Measurements from ENCODE around the gene FBXO47.

The FBXO47 gene

GRCh38 chr17:38921756-38922411 lies 45.3 kb downstream of the FBXO47 start:
- H3K9me2 ChIP-seq (replicated peaks; ENCODE audit: control insufficient read depth, low read length) = no peaks in the 10 kb centered on the region
- H4K20me1 ChIP-seq (ENCODE audit: control insufficient read depth, insufficient read depth, low read depth, low read length) = no peaks in the 10 kb centered on the region
- H3K4me1 ChIP-seq (ENCODE audit: control insufficient read depth, low read length) = peaks cover 34% of the 10 kb centered on the region
- TF ChIP-seq CTCF (IDR thresholded peaks at IDR 0.05; ENCODE audit: low read depth, low read length, poor library complexity, severe bottlenecking) = no peak
- no peak for TF ChIP-seq EZH2phosphoT487 (IDR thresholded peaks at IDR 0.05; ENCODE audit: borderline replicate concordance, low read length)
- no peak overlapping the region for H3K4me2 ChIP-seq (ENCODE audit: low read length)
- no peak overlapping the region for H3K4me3 ChIP-seq (ENCODE audit: low read length)
- H3K27ac ChIP-seq (ENCODE audit: low read depth, low read length) = no peak overlapping the region
- no peaks in the 10 kb centered on the region for H3K27me3 ChIP-seq (ENCODE audit: control insufficient read depth, low read length)
- H3F3A ChIP-seq (ENCODE audit: control insufficient read depth, insufficient read depth) = peaks cover 4% of the 10 kb centered on the region; the same call in 1 of the 2 replicates
- peaks cover 20% of the 10 kb centered on the region for H3K36me3 ChIP-seq (ENCODE audit: control insufficient read depth, low read length)
- no peaks in the 10 kb centered on the region for H3K9me3 ChIP-seq (ENCODE audit: control insufficient read depth, insufficient read depth, low read length)
- no peaks in the 10 kb centered on the region for H3K79me2 ChIP-seq (ENCODE audit: control insufficient read depth, low read length)

- H3K36me3 ChIP-seq (ENCODE audit: control insufficient read depth, low read length) = peaks cover 22% of the 10 kb centered on the region
- H3F3A ChIP-seq (ENCODE audit: control insufficient read depth, insufficient read depth) = no peaks in the 10 kb centered on the region; the same call in 1 of the 2 replicates
- no peaks in the 10 kb centered on the region for H3K9me2 ChIP-seq (replicated peaks; ENCODE audit: control insufficient read depth, low read length)
- H3K27me3 ChIP-seq (ENCODE audit: control insufficient read depth, low read length) = no peaks in the 10 kb centered on the region
- no peak overlapping the region for H3K27ac ChIP-seq (ENCODE audit: low read depth, low read length)
- H3K4me1 ChIP-seq (ENCODE audit: control insufficient read depth, low read length) = peaks cover 22% of the 10 kb centered on the region
- H3K79me2 ChIP-seq (ENCODE audit: control insufficient read depth, low read length) = no peaks in the 10 kb centered on the region
- H3K4me2 ChIP-seq (ENCODE audit: low read length) = no peak overlapping the region
- H3K4me3 ChIP-seq (ENCODE audit: low read length) = no peak overlapping the region
- no peaks in the 10 kb centered on the region for H3K9me3 ChIP-seq (ENCODE audit: control insufficient read depth, insufficient read depth, low read length)
- TF ChIP-seq CTCF (IDR thresholded peaks at IDR 0.05; ENCODE audit: low read depth, low read length, poor library complexity, severe bottlenecking) (no peak), EZH2phosphoT487 (IDR thresholded peaks at IDR 0.05; ENCODE audit: borderline replicate concordance, low read length) (no peak)
- H4K20me1 ChIP-seq (ENCODE audit: control insufficient read depth, insufficient read depth, low read depth, low read length) = no peaks in the 10 kb centered on the region
Measured at GRCh38 chr17:38920374-38921291, 46.6 kb downstream of the FBXO47 start.

- Histone ChIP-seq H3K4me1 (ENCODE audit: control insufficient read depth, low read length) (peaks cover 13% of the 10 kb centered on the region), H3K9me2 (replicated peaks; ENCODE audit: control insufficient read depth, low read length) (no peaks in the 10 kb centered on the region), H3K27me3 (ENCODE audit: control insufficient read depth, low read length) (no peaks in the 10 kb centered on the region), H3K9me3 (ENCODE audit: control insufficient read depth, insufficient read depth, low read length) (no peaks in the 10 kb centered on the region), H3K4me3 (ENCODE audit: low read length) (no peak overlapping the region), H4K20me1 (ENCODE audit: control insufficient read depth, insufficient read depth, low read depth, low read length) (no peaks in the 10 kb centered on the region), H3K79me2 (ENCODE audit: control insufficient read depth, low read length) (no peaks in the 10 kb centered on the region), H3F3A (ENCODE audit: control insufficient read depth, insufficient read depth) (no peaks in the 10 kb centered on the region; the same call in 1 of the 2 replicates), H3K27ac (ENCODE audit: low read depth, low read length) (no peak overlapping the region), H3K4me2 (ENCODE audit: low read length) (no peak overlapping the region), H3K36me3 (ENCODE audit: control insufficient read depth, low read length) (peaks cover 34% of the 10 kb centered on the region)
- TF ChIP-seq CTCF (IDR thresholded peaks at IDR 0.05; ENCODE audit: low read depth, low read length, poor library complexity, severe bottlenecking) = no peak
- TF ChIP-seq EZH2phosphoT487 (IDR thresholded peaks at IDR 0.05; ENCODE audit: borderline replicate concordance, low read length) = no peak
Measured at GRCh38 chr17:38919316-38920078, 47.7 kb downstream of the FBXO47 start.
